ENCODE results near the gene NINJ1. TPM values are rescaled to one million over a fixed set of nuclear protein-coding genes. Genes with fewer than 3 reads are reported as not detected.
A peak's percentile ranks its signal among the peaks of the same experiment; 100 is the strongest.
"Not testable (repeated sequence)": the region's sequence is repeated elsewhere in the genome, so short reads cannot be mapped to it uniquely, and the experiment has no call there.

Gene NINJ1
- total RNA-seq, 1 donor from 2014 or later = 33.6 TPM

DNA sequence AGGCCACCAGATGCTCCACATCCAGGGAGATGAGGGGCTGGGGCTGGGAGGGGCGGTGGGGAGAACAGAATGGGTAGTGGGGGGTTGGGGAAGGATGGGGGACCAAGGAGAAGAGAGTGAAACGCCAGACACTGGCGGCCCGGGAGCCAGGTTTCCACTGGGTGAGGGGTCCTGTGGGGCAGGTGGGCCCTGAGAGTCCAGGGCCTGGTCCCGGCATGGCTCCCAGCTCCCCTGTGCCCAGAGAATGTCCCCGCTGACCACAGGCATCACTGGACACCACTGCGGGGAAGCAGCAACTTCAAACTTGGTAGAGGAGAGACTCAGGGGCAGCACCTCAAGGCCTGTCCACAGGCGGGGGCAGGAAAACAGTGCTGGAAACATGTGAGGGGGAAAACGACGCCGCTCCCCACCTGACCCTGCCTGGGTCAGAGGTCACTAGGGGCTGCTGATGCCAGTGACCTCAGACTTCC, 13.2 kb downstream of the NINJ1 start:
- no peak for DNase-seq (ENCODE audit: low read depth)

DNA sequence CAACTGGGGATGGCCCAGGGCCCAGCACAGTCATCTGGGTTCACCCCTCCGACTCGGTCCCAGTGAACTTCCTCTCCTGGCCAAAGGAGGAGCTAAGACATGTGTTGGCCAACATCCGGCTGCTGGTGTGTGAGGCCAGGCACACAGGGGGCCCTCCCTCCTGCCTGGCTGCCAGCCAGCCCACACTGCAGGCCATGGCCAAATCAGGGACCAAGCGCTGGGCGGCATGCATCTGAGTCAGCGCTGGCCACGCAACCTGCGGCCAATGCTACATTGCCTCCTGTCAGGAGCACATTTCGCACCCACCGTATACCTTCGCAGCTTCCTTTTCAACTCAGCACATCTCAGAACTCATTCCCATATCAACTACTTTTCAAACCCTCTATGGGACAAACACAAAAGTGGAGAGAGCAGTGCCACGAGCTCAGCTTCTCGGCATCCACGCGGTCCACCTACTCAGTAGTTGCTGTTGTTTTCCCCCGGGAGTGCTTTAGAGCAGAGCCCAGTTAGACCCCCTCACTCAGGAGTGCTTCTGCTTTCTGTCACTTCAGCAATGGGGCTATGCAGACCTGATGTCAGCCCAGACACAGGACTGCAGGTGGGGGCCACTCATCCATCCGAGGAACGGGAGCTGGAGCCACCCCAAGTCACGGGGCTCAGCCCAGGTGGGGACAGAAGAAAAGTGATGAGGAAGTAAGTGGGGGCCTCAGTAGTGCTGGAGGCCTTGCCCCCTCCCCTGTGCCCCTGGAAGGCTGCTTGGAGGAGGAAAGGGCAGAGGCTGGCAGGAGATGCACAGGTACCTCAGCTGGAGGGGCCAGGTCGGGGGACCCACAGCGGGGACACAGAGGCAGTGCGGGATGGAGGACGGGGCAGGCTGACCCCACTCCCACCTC, 13.9 kb downstream of the NINJ1 start:
- peak; percentile 96 for DNase-seq (ENCODE audit: low read depth)

DNA sequence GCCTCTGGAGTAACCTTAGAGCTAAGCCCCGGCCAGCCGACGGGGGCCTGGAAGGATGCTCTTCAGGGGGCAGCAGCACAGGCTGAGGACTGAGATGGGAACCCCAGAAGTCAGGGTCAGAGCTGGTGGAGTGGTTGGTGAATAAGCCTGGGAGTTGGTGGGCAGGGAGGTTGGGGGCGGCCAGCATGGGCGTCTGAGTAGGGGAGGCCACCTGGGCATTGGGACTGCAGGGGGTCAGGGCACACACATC, 14.4 kb downstream of the NINJ1 start:
- no peak for DNase-seq (ENCODE audit: low read depth)

GRCh38 chr9:93118863-93119702, 15.0 kb downstream of the NINJ1 start:
- DNase-seq (ENCODE audit: low read depth) = no peak

GRCh38 chr9:93117924-93118862, 15.9 kb downstream of the NINJ1 start:
- no peak for DNase-seq (ENCODE audit: low read depth)

DNA sequence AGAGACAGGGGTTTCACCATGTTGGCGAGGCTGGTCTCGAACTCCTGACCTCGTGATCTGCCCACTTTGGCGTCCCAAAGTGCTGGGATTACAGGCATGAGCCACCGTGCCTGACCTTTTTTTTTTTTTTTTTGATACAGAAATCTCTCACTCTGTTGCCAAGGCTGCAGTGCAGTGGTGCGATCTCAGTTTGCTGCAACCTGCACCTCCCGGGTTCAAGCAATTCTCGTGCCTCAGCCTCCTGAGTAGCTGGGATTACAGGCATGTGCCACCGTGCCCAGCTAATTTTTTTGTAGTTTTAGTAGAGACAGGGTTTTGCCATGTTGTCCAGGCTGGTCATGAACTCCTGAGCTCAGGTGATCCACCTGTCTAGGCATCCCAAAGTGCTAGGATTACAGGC, 16.5 kb downstream of the NINJ1 start:
- DNase-seq (ENCODE audit: low read depth) = not testable (repeated sequence)

- DNase-seq (ENCODE audit: low read depth) = no peak
These were observed 17.7 kb downstream of the NINJ1 start for GRCh38 chr9:93116072-93116961.

GRCh38 chr9:93115486-93116071, 18.5 kb downstream of the NINJ1 start:
- no peak for DNase-seq (ENCODE audit: low read depth)

DNA sequence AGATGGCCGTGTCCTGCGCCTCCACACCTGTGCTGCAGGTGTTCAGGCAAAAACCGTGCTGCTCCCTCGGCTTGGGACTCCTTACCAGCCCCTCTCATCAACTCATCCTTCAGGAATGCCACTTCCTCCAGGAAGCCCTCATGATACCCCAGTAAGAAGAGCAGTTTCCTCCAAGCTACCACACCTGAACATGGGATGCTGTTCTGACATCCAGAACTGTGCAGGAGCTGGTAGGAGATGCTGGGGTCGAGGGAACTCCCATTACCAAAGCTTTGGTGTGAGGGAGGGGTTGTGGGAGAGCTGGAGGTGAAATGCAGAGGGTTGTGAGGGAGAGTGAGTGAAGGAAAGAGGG, 19.1 kb downstream of the NINJ1 start:
- no peak for DNase-seq (ENCODE audit: low read depth)

DNA sequence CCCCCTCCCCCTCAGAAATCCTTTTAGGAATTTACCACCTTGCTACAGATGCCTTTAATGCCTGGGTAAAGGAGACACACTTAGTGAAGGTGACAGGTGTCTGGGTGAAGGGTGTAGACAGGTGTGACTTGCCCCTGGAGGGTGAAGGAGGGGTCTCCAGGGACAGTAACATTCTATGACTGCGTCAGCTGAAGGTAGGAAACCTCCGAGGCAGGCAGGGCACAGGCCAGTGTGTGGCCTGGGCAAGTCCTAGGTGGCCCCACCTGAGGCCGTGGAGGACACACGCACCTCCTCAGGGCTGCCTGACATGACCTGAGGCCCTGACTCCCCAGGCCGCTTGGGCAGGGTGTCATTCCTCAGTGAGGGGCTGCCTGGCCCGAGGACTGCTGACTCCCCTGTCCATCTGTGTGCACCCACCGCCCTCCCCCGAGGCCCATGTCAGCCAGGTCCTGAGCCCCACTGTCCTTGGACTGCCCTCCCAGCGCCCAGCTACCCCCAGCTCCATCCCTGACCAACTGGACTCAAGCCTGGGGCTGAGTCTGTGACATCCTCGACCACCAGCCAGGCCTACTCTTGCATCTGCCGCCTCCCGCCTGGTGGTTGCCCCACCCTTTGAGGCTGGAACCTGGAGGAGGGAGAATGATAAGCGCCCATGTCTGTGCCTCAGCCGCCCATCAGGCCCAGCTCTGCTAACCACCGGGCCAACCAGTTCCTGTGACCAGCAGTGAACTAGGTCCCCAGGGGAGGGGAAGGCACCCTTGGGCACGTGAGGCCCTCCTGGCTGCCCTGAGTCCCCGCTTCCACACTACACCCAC, 19.7 kb downstream of the NINJ1 start:
- DNase-seq (ENCODE audit: low read depth) = no peak

DNA sequence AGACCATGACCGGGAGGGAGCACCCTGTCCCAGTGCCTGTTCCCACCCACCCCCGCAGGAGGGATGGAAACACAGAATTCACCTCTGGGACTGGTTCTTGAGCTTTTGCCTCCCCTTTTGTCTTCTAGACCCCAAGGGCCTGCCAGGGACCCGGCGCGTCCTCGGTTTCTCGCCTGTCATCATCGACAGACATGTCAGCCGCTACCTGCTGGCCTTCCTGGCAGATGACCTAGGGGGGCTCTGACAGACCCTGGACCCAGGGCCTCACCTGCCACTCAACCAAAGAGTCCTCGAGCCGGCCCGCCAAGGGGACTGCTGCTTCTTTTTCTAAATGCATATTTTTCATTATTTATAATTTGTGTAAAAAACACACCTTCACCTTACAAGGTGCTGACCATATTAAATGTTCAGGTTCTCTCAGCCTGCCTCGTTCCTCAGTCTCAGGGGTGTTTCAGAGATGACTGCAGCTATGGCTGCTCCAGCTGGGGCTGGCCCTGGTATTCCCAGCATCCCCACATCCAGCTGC, 21.1 kb downstream of the NINJ1 start:
- DNase-seq (ENCODE audit: low read depth) = no peak

DNA sequence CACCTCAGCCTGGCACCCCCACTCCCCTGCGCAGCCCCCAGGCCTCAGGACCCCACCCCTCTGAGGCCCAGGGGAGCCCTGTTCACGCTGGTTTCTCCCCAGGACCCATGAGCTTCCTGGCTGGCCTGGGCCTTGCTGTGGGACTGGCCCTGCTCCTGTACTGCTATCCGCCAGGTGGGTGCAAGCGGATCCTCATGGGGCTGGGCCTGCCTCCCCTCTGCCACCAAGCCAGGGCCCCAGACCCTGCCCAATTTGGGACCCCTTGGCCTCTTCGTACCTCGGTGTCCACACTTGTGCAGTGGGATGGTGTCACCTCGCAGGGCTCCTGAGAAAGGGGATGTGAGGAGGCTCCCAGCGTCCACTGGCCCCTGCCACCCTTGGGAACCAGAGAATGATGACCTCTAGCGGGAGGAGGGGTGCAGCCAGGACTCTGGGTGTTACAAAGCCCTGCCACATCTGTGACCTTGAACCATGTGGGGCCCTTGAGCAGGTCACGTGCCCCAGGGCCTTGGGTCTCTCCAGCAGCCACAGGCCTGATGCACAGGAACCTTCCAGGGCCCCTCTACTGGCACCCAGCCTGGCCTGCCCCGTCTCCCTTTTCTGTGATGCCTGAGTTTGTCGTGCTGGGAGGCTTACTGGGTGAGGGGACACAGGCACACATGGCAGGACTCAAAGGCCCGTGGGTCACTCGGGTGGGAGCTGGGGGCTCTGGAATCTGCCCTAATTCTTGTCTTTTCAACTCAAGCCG, 21.8 kb downstream of the NINJ1 start:
- DNase-seq (ENCODE audit: low read depth) = no peak

DNA sequence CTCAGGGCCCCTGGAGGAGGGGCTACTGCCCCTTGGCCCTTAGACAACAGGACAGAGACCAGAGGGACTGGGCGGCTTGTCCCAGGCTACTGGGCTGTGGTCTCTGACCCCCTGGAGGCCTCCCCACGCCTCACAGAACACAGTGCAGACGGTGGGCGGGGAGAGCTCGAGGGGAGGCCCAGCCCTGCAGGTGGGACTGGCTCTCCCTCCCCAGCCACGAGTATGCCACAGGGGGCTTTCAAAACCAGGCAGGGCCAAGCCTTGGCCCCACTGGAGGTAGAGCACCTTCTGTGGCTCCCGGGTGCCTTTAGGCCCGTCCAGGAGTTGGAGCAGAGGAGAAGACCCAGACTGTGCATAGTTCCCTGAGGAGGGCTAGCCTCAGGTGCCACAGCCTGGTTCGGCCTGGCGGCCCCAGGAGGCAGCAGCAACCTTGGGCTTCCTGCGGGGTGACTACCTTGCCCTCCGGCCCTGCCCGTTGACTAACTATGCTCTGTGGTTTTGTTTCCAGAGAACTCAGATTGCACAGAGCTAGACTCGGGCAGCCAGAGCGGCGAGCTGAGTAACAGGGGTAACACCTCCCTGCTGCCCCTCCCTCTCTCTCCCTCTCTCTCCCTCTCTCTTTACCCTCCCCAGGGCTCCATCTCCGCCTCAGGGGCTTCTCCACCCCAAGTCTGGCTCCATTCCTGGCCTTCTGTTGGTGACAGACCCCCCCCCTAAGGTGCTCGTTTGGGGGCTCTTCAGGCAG, 22.5 kb downstream of the NINJ1 start:
- DNase-seq (ENCODE audit: low read depth) = no peak

DNA sequence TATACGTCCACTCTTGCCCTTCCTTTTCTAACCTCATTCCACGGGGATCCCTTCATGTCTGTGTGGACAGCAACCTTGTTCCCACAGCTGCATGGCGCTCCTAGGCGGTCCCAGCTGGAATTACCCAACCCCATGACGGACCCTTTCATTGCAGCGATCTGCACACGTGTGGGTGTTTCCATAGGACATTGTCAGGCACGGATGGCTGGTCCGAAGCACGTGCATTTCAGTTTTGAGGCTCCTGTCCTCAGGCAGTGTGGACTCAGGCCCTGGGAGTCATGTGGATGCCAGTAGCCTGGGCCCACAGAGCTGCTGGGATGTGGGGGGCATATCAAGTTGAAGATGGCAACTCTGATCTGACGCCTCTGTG, 23.1 kb downstream of the NINJ1 start:
- DNase-seq (ENCODE audit: low read depth) = no peak

GRCh38 chr9:93110311-93110855, 23.7 kb downstream of the NINJ1 start:
- DNase-seq (ENCODE audit: low read depth) = no peak

DNA sequence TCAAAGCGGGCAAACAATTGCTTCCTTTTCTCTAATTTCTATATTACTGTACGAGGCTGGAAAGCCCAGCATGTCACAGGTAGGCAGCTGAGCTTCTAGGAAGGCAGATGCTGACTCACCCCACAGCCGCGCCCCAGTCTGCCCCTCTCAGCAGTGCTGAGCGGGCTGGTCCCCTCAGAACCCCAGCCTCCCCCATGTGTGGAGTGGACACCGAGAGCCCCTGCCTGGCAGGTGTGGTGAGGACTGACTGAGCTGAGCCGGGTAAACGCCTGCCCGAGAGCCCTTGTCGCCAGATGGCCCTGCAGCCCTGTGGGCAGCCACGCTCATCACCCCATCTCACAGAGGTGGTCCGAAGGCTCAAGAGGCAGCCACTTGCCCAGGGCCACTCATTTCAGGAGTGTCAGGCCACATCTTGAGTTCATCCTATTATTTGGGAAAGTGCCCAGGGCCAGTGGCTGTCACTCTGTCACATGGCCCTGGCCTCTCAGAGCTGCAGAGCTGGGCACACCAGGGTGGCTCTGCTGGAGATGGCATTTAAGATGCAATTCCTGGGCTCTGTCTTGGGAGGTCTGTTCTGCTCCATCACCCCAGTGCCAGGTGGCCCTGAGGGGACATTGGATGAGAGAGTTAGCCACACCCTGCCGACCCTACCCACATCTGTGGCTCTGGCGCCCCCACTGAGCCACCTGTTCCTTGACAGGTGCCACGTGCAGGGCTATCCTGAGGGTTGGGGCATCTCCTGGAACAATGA, 25.6 kb downstream of the NINJ1 start:
- DNase-seq (ENCODE audit: low read depth) = peak; percentile 29

DNA sequence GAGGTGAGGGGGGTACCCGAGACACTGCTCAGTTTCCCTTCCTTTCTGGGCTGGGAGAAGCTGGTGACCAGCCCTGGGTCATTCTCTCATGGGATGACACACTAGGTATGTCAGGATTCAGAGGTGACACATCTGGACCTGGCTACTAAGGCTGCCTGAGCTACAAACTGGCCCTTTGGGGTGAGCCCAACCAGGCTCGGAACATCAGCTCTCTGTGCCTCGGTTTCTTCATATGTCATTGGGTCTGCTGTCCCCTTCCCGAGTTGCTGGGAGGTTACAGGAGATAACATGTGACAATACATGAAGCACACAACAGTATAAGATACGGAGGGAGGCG, 26.3 kb downstream of the NINJ1 start:
- no peak for DNase-seq (ENCODE audit: low read depth)
